ENCODE measurements around the gene CYP39A1. TPM values are rescaled to one million over a fixed set of nuclear protein-coding genes. Genes with fewer than 3 reads are reported as not detected.

Gene CYP39A1
- total and polyA plus RNA-seq, 2 experiments from 2014 or later = 1.5 to 3.5 TPM

DNA sequence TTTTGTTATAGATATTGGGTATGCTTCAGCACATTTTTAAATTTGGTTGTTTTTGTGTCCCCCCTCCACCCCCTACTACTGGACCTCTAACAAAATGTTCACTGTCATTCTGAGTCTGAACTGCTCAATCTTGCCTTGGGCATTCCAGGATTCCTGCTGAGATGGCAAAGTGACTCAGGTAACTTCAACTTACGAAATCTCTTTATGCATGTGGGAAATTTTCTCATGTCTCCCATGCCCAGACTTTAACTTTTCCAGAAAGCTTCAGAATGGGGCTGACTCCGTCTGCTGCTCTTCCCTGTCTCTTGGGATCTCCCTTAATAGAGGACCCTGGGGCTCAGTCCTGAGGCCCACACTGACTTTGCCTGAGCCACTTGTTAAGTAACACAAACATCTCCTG is 14.0 kb downstream of the CYP39A1 start (continued):
- TF ChIP-seq EZH2 (IDR thresholded peaks at IDR 0.05; ENCODE audit: low read depth, unreplicated experiment) (no peak), ZNF114 (CRISPR knock-in tag; IDR thresholded peaks at IDR 0.05) (no peak), JUNB (IDR thresholded peaks at IDR 0.05; ENCODE audit: unreplicated experiment) (no peak), POLR2AphosphoS5 (IDR thresholded peaks at IDR 0.05; ENCODE audit: low read depth) (no peak)
- TF ChIP-seq, protein P1, sequence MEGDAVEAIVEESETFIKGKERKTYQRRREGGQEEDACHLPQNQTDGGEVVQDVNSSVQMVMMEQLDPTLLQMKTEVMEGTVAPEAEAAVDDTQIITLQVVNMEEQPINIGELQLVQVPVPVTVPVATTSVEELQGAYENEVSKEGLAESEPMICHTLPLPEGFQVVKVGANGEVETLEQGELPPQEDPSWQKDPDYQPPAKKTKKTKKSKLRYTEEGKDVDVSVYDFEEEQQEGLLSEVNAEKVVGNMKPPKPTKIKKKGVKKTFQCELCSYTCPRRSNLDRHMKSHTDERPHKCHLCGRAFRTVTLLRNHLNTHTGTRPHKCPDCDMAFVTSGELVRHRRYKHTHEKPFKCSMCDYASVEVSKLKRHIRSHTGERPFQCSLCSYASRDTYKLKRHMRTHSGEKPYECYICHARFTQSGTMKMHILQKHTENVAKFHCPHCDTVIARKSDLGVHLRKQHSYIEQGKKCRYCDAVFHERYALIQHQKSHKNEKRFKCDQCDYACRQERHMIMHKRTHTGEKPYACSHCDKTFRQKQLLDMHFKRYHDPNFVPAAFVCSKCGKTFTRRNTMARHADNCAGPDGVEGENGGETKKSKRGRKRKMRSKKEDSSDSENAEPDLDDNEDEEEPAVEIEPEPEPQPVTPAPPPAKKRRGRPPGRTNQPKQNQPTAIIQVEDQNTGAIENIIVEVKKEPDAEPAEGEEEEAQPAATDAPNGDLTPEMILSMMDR (conservative IDR thresholded peaks at IDR 0.05; ENCODE audit: low read depth in 2 of 2) = no peak
- TF ChIP-seq, protein P2, sequence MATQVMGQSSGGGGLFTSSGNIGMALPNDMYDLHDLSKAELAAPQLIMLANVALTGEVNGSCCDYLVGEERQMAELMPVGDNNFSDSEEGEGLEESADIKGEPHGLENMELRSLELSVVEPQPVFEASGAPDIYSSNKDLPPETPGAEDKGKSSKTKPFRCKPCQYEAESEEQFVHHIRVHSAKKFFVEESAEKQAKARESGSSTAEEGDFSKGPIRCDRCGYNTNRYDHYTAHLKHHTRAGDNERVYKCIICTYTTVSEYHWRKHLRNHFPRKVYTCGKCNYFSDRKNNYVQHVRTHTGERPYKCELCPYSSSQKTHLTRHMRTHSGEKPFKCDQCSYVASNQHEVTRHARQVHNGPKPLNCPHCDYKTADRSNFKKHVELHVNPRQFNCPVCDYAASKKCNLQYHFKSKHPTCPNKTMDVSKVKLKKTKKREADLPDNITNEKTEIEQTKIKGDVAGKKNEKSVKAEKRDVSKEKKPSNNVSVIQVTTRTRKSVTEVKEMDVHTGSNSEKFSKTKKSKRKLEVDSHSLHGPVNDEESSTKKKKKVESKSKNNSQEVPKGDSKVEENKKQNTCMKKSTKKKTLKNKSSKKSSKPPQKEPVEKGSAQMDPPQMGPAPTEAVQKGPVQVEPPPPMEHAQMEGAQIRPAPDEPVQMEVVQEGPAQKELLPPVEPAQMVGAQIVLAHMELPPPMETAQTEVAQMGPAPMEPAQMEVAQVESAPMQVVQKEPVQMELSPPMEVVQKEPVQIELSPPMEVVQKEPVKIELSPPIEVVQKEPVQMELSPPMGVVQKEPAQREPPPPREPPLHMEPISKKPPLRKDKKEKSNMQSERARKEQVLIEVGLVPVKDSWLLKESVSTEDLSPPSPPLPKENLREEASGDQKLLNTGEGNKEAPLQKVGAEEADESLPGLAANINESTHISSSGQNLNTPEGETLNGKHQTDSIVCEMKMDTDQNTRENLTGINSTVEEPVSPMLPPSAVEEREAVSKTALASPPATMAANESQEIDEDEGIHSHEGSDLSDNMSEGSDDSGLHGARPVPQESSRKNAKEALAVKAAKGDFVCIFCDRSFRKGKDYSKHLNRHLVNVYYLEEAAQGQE (IDR thresholded peaks at IDR 0.05; ENCODE audit: unreplicated experiment) = no peak

DNA sequence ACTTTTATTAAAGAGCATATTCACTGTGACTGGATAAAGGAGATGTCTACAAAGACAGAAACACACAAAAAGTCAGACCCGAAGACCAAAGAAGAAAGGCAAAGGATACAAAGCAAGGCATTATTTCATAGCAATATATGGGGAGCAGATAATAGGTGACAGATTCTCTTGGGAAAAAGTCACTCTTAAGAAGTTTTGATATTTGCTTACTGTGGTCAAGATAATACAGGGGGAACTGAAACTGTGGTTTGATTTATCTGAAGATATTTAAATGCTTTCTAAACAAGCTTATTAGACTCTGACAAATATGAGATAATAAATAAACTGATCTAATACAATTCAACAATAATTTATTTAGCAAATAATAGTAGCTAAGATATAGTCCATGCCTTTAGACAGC is 14.7 kb downstream of the CYP39A1 start:
- no peaks in the 10 kb centered on the region for H3F3A ChIP-seq (replicated peaks; ENCODE audit: low read depth)
- no peaks in the 10 kb centered on the region for H3K9me2 ChIP-seq (ENCODE audit: insufficient read depth)
- no peaks in the 10 kb centered on the region for H3K36me3 ChIP-seq (ENCODE audit: insufficient read depth)
- Mint-ChIP-seq H3K4me1 (peaks cover 9% of the 10 kb centered on the region), H3K9me3 (no peaks in the 10 kb centered on the region; the same call in 2 of the 3 replicates), H3K27me3 (ENCODE audit: insufficient read depth, low read depth, poor library complexity) (no peaks in the 10 kb centered on the region), H3K4me3 (no peak overlapping the region), H3K36me3 (ENCODE audit: low read depth) (no peaks in the 10 kb centered on the region), H3K27ac (no peak overlapping the region)
- DNase-seq (ENCODE audit: low spot score) (no peak), ATAC-seq (no peak)
- H3K27ac ChIP-seq (ENCODE audit: low read depth) = no peak overlapping the region
- no peak overlapping the region for H2AFZ ChIP-seq
- no peaks in the 10 kb centered on the region for H3K27me3 ChIP-seq (ENCODE audit: insufficient read depth)
- H3K4me2 ChIP-seq = no peak overlapping the region
- no peak overlapping the region for H3K4me3 ChIP-seq
- no peaks in the 10 kb centered on the region for H3K4me1 ChIP-seq (ENCODE audit: insufficient read depth)
- no peaks in the 10 kb centered on the region for H3K79me2 ChIP-seq (replicated peaks; ENCODE audit: insufficient read depth)
- H4K20me1 ChIP-seq (replicated peaks; ENCODE audit: insufficient read depth) = no peaks in the 10 kb centered on the region
- TF ChIP-seq STAT1 (IDR thresholded peaks at IDR 0.05; ENCODE audit: unreplicated experiment) = no peak
- TF ChIP-seq, protein P2 (IDR thresholded peaks at IDR 0.05; ENCODE audit: unreplicated experiment) = no peak
- no peak for TF ChIP-seq EZH2 (IDR thresholded peaks at IDR 0.05; ENCODE audit: low read depth, unreplicated experiment)
- TF ChIP-seq ZNF114 (CRISPR knock-in tag; IDR thresholded peaks at IDR 0.05) = no peak
- no peak for TF ChIP-seq ZNF331 (CRISPR knock-in tag; IDR thresholded peaks at IDR 0.05; ENCODE audit: low read depth)
- no peak for TF ChIP-seq EZH2phosphoT487 (IDR thresholded peaks at IDR 0.05; ENCODE audit: unreplicated experiment)
- no peak for TF ChIP-seq JUNB (IDR thresholded peaks at IDR 0.05; ENCODE audit: unreplicated experiment)
- TF ChIP-seq, protein P1 (conservative IDR thresholded peaks at IDR 0.05; ENCODE audit: low read depth in 2 of 2) = no peak
- TF ChIP-seq NANOG (IDR thresholded peaks at IDR 0.05; ENCODE audit: borderline replicate concordance) = no peak
- no peak for TF ChIP-seq CREB1 (CRISPR knock-in tag; IDR thresholded peaks at IDR 0.05; ENCODE audit: low read depth)
